SK-N-MC (cell line): Measurements from ENCODE around the gene POLR2F.

Experiments used
- DNase-seq: peaks from one replicate; pipeline ENCODE4 v3.0.0-alpha.2; 2011; ENCODE audit warnings: low read depth, low spot score
- H3K27ac ChIP-seq: fragments of 200-600 bp; sonication (generic); 2 replicates; pipeline ENCODE4 v1.5.1; 2016; ENCODE audit warnings: mixed run types
- H3K36me3 ChIP-seq: fragments of 200-600 bp; sonication (generic); 2 replicates; pipeline ENCODE4 v1.6.1; 2017; ENCODE audit warnings: antibody characterized with exemption, low read length, mixed read lengths; ENCODE audit not compliant: insufficient read depth
- H3K4me3 ChIP-seq: fragments of 200-600 bp; sonication (generic); 2 replicates; pipeline ENCODE4 v1.5.1; 2016
- H3K9ac ChIP-seq: fragments of 200-600 bp; sonication (generic); 2 replicates; pipeline ENCODE4 v1.8.0; 2017; ENCODE audit warnings: mixed run types, mixed read lengths; ENCODE audit not compliant: insufficient read length
- H3K9me3 ChIP-seq: fragments of 200-600 bp; sonication (generic); 2 replicates; pipeline ENCODE4 v1.6.1; 2017; ENCODE audit warnings: low read depth, mild to moderate bottlenecking, antibody characterized with exemption, low read length, moderate library complexity, mixed read lengths
- EZH2 ChIP-seq: fragments of 200-600 bp; sonication (generic); IDR thresholded peaks from one replicate; pipeline ENCODE4 v1.6.1; 2017; ENCODE audit warnings: antibody characterized with exemption
- FOXP2 ChIP-seq: optimal IDR thresholded peaks from 2 replicates; pipeline ENCODE3; 2011; ENCODE audit warnings: mild to moderate bottlenecking, moderate library complexity; ENCODE audit not compliant: insufficient read depth; ENCODE audit errors: extremely low read length, control extremely low read depth
- POLR2AphosphoS5 ChIP-seq: IDR thresholded peaks from 2 replicates; pipeline ENCODE4 v1.6.1; 2012; ENCODE audit warnings: mild to moderate bottlenecking, low read depth, low read length, borderline replicate concordance

Gene POLR2F

DNA sequence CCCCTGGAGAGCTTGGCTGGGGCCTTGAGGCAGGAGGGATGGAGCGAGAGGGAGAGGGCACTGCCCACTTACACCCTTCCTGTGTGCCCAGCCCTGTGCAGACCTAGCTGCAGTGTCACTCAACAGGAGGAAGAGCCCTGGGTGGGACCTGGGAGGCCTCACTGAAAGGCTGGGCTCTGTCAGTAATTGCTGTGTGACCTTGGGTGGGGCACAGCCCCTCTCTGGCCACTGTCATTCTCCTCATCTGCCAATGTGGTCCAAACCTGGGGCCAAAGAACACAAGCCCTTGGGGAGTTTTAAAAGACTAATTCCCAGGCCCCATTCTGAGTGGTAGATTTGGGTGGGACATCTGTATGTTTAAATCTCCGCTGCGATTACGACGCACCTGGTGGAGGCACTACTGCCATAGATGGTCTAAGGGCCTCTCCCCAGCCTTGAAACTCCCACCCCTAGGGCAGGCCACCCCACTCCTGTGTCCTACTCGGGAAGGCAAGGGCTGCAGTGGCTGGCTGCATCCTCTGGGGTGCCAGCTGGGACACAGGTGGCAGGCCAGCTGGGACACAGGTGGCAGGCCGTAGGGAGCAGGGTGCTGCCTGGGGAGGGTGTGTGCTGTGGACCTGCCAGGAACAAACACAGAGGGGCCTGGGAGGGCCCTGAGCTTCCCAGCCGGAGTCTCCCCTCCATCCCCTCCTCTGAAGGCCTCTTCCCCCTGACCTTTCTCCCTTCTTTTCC lies 43.2 kb downstream of the POLR2F start:
- TF ChIP-seq FOXP2: no peak
- TF ChIP-seq EZH2: no peak
- TF ChIP-seq POLR2AphosphoS5: no peak
- H3K36me3 ChIP-seq: no peaks in the 10 kb centered on the region
- no peak overlapping the region for H3K4me3 ChIP-seq
- H3K27ac ChIP-seq: no peak overlapping the region
- H3K9me3 ChIP-seq: no peaks in the 10 kb centered on the region
- H3K9ac ChIP-seq: no peak overlapping the region
- DNase-seq: no peak

DNA sequence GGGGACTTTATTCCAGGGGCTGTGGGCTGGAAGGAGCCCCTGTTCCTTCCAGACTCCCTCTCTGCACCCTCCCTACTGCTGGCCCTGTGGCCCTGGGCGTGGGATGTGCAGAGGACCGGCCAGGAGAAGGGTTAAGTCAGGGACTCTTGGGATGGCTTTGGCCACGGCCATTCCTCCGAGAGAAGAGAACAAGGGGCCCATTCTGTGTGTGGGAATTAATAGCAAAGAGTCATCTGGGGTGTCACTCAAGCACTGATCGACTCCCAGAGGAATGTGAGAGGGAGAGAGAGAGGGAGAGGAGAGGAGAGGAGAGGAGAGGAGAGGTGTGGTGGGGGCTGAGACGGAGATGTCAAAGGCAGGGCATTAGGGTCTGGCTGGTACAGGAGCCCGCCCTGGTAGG lies 45.0 kb downstream of the POLR2F start:
- DNase-seq: no peak
- no peak overlapping the region for H3K4me3 ChIP-seq
- TF ChIP-seq EZH2 (no peak), POLR2AphosphoS5 (no peak), FOXP2 (no peak)
- H3K9ac ChIP-seq: no peak overlapping the region
- no peak overlapping the region for H3K27ac ChIP-seq
- H3K36me3 ChIP-seq: no peaks in the 10 kb centered on the region
- H3K9me3 ChIP-seq: no peaks in the 10 kb centered on the region

DNA sequence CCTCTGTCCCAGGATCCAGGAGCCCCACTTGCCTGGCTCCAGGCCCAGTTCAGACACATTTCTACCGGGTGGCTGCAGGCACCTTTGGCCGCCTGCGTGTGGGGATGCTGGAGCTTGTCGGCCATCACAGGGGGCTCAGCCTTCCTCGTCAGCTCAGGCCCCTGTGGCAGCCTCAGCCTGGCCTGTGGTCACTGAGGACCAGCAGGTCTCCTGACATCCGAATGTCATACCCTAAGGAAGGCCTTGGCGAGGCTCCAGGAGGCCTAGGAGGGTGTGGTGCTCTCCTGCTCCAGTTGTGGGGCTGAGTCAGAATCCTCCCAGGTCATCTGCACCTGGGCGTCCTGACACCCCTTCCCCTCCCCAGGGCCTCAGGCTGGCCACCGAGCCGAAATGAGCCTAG lies 45.7 kb downstream of the POLR2F start:
- Histone ChIP-seq H3K9me3 (no peaks in the 10 kb centered on the region), H3K4me3 (no peak overlapping the region), H3K27ac (no peak overlapping the region), H3K9ac (no peak overlapping the region), H3K36me3 (no peaks in the 10 kb centered on the region)
- TF ChIP-seq POLR2AphosphoS5 (no peak), EZH2 (no peak), FOXP2 (no peak)
- no peak for DNase-seq

DNA sequence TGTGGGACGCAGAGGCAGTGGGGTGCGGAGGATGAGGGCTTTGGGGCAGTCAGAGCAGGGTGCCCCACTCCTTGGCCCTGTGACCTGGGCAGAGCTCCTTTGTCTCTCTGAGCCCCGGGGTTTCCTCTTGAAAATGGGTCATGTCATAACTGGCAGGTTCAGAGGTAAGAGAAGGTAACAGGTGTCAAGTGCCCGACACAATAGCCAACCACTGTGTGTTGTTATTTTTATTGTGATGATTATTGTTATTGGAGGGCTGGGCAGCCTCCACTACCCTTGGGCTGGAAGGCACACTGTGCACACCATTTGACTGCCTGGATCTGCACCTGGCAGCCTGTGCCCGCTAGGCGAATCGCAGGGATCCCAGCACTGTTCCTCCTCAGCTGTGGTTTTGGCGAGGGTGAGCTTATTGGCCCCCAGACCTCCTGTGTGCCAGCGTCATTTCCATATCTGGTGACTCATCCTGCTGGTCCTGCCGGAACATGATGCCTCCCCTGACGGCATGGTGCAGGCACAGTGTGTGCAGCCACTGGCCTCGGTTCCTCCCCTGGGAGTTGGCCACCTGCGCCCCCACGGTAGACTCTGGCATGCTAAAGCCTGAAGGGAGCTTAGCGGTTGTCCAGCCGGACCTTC lies 46.3 kb downstream of the POLR2F start:
- Histone ChIP-seq H3K36me3 (no peaks in the 10 kb centered on the region), H3K9me3 (no peaks in the 10 kb centered on the region), H3K4me3 (no peak overlapping the region), H3K27ac (no peak overlapping the region), H3K9ac (no peak overlapping the region)
- no peak for TF ChIP-seq POLR2AphosphoS5
- no peak for TF ChIP-seq EZH2
- TF ChIP-seq FOXP2: no peak
- DNase-seq: no peak

DNA sequence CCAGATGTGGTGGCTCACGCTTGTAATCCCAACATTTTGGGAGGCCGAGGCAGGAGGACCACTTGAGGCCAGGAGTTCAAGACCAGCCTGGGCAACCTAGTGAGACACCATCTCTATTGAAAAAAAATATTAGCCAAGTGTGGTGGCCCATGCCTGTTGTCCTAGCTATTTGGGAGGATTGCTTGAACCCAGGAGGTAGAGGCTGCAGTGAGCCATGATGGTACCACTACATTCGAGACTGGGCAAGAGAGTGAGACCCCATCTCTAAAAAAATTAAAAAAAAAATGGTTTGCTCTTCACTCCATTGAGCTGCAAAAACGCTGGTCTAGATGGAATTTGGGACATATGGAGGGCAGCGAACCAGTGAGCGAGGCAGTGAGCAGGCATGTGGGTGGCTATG lies 52.4 kb downstream of the POLR2F start:
- no peak overlapping the region for H3K9ac ChIP-seq
- no peaks in the 10 kb centered on the region for H3K36me3 ChIP-seq
- H3K9me3 ChIP-seq: no peaks in the 10 kb centered on the region
- TF ChIP-seq FOXP2 (no peak), EZH2 (no peak), POLR2AphosphoS5 (no peak)
- DNase-seq: no peak
- H3K4me3 ChIP-seq: no peak overlapping the region
- H3K27ac ChIP-seq: no peak overlapping the region

DNA sequence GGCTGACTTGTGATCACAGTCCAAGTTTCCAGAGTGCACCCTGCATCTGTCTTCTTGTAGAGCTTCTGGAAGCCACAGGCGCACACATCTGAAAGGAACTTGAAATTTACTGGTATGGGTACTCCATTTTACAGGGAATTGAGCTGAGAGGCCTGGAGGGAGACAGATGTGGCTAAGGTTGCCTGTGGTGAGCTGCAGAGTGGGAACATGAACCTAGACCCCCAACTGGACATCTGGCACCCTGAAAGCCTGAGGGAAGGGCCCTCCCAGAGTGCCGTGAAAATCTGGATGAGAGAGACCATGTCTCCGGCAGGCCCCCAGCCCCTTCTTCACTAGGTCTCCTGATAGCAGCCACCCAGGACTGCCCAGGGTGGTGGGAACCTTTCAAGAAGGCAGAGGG lies 53.4 kb downstream of the POLR2F start:
- Histone ChIP-seq H3K9me3 (no peaks in the 10 kb centered on the region), H3K4me3 (no peak overlapping the region), H3K9ac (no peak overlapping the region), H3K36me3 (no peaks in the 10 kb centered on the region), H3K27ac (no peak overlapping the region)
- DNase-seq: no peak
- TF ChIP-seq POLR2AphosphoS5: no peak
- no peak for TF ChIP-seq FOXP2
- TF ChIP-seq EZH2: no peak

DNA sequence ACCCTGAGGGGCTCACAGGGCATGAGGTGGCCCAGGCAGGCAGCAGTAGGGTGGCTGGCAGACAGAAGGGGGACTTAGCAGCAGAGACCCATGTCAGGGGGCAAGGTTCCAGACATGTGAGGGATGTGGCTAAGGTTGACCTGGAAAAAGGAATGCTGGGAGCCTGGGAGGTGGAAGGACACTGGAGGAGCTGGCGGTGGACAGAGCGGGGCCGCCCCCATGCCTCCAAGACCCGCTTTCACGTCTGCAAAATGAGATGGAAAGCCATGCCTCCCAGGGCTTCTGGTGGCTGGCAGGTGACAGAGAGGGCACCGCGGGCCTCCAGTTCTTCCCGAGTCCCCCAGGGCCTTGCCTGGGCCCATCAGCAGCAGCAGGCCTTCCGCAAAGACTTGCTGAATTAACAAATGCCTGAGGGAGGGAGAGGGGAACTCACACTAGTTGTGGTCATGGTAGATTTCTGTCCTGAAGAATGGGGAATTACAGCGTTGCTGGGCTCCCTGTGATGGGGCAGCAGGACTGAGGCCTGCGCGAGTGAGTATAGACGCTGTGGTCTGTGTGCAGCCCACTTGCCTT lies 53.9 kb downstream of the POLR2F start:
- H3K9ac ChIP-seq: no peak overlapping the region
- no peak overlapping the region for H3K27ac ChIP-seq
- no peak overlapping the region for H3K4me3 ChIP-seq
- H3K36me3 ChIP-seq: no peaks in the 10 kb centered on the region
- DNase-seq: no peak
- no peak for TF ChIP-seq FOXP2
- no peaks in the 10 kb centered on the region for H3K9me3 ChIP-seq

DNA sequence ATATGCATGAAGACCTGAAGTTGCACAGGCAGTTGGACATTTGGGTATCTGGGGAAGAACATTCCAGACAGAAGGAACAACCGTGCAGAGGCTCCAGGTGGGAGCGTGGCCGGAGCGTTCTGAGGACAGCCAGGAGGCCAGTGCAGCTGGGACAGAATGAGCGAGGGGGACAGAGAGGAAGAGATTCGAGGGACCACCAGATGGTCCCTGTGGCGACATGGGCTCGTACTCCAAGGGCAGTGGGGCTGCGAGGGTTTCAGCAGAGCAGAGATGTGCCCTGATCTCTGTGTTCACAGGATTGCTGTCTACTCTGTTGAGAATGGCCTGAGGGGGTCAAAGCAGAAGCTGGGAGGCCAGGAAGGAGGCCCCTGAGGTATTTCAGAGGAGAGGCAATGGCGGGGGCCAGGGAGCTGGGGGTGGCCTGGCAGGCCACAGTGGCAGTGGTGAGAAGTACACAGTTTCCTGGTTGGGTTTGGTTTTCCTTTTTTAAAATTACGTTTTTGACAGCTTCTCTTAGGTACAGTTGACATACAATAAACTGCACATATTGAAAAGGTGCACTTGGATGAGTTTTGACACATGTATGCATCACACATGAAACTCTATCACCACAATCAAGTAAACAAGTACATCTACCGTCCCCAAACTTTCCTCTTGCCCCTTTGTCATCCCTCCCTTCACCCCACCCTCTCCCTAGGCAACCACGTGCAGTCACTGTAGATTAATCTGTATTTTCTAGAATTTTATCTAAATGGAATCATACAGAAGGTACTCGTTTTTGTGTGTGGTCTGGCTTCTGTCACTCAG lies 55.7 kb downstream of the POLR2F start:
- DNase-seq: no peak
- Histone ChIP-seq H3K36me3 (no peaks in the 10 kb centered on the region), H3K9me3 (no peaks in the 10 kb centered on the region), H3K27ac (no peak overlapping the region), H3K4me3 (no peak overlapping the region), H3K9ac (no peak overlapping the region)
- no peak for TF ChIP-seq POLR2AphosphoS5
- TF ChIP-seq EZH2: no peak
- no peak for TF ChIP-seq FOXP2
